GM15510 (cell line): ENCODE data around the gene SETD7.

Experiments
- POLR2A ChIP-seq: IDR thresholded peaks from 3 replicates; pipeline ENCODE4 v1.6.1; 2011; ENCODE audit warnings: borderline replicate concordance; ENCODE audit not compliant: insufficient read length; ENCODE audit errors: extremely low read depth

SETD7 gene

DNA sequence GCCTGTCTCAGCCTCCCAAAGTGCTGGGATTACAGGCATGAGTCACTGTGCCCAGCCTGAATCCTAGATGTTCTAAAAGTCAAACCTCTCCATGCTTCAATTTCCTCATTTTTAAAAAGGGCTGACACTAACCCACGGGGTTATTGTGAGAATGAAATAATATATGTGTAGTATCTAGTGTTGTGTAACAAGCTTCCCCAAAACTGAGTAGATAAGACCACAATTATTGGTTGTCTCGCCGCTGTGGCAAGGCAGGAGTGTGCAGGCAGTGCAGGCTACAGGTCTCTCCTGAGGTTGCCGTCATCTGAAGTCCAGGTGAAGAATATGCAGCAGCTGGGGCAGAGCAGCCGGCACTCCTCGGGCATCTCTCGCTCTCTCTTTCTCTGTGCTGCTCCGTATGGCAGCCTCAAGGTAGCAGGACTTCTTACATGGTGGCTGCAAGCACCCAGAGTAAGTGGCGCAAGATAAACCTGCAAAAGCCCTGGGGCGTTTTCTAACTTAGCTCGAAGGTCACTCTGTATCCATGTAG is 71.2 kb downstream of the SETD7 start:
- TF ChIP-seq POLR2A: no peak

GRCh38 chr4:139483000-139483399 is 73.0 kb downstream of the SETD7 start:
- TF ChIP-seq POLR2A: no peak

DNA sequence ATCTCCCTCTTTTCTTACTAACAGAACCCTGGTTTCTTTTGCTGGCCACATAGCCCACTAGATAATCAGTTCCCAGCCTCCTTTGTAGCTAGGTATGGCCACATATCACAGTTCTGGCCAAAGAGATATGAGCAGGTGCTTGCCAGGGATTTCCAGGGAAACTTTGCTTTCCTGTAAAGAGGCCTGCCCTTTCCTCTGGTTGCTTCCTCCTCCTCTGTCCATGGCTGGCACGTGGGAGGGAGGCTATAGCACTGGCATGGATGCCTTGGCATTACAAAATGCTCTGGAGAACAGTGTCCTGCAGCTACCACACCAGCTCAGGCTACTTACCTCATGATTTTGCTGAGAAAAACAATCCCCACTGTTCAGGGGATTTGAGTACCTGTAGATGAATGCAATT is 74.6 kb downstream of the SETD7 start:
- TF ChIP-seq POLR2A: no peak

DNA sequence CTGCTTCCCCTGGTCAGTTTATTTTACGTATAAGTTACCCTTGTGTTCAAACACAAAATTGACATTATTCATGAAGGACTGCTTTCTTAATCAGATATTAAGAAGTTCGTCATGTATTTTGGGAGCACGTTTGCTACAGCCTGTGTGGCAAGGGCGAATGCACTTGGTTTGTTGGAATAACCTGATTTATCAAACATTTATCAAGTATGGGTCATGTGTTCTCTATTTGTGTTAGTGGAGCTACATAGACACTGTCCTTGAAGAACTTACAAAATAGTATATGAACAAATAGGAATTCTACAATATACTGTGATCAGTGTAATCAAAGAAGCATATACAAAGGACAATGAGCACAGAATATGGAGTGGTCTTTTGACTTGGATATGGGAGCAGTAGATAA is 79.7 kb downstream of the SETD7 start:
- TF ChIP-seq POLR2A: no peak

DNA sequence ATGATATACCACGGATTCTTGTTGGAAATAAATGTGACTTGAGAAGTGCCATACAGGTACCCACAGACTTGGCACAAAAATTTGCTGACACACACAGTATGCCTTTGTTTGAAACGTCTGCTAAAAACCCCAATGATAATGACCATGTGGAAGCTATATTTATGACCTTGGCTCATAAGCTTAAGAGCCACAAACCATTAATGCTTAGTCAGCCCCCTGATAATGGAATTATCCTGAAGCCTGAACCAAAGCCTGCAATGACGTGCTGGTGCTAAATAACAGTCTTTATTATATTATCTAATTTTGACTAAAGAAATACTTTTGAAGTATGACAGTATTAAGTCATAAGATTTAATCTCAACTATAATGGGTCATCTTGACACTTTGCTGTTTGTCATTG is 83.2 kb downstream of the SETD7 start:
- TF ChIP-seq POLR2A: no peak

GRCh38 chr4:139470997-139471665 is 84.9 kb downstream of the SETD7 start:
- no peak for TF ChIP-seq POLR2A

DNA sequence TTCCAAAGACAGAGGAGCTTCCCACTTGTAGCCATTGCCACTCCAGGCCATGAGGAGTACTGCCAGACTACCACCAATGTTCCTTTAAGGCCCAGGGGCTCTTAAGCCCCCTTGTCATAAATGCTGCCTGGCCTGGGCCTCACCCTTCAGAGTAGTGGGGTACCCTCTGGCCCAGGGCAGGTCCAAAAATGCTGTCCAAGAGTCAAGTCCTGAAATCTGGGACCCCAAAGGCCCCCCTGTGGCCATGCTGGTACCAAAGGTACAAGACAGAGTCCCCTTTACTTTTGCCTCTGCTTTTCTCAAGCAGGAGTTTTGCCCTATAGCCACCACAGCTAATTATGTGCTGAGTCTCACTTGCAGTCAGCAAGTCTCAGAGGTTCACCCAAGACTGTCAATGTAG is 85.7 kb downstream of the SETD7 start:
- TF ChIP-seq POLR2A: no peak

- TF ChIP-seq POLR2A: no peak
These were observed 86.2 kb downstream of the SETD7 start for GRCh38 chr4:139469869-139470268.

GRCh38 chr4:139469216-139469615 is 86.8 kb downstream of the SETD7 start:
- TF ChIP-seq POLR2A: no peak

DNA sequence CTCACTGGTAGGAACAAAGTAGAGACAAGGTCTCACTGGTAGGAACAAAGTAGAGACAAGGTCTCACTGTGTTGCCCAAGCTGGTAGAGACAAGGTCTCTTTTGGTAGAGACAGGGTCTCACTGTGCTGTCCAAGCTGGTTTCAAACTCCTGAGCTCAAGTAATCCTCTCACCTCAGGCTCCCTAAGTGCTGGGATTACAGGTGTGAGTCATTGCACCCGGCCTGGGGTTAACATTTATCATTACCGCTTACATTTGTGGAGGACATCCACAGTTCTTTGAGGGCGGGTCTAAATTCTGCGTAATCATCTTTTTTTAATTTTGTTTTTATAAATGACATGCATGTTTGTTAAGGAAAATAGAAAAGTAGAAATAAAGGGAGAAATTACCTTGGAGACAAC is 90.1 kb downstream of the SETD7 start:
- TF ChIP-seq POLR2A: no peak

GRCh38 chr4:139461022-139461628 is 94.9 kb downstream of the SETD7 start:
- TF ChIP-seq POLR2A: no peak

DNA sequence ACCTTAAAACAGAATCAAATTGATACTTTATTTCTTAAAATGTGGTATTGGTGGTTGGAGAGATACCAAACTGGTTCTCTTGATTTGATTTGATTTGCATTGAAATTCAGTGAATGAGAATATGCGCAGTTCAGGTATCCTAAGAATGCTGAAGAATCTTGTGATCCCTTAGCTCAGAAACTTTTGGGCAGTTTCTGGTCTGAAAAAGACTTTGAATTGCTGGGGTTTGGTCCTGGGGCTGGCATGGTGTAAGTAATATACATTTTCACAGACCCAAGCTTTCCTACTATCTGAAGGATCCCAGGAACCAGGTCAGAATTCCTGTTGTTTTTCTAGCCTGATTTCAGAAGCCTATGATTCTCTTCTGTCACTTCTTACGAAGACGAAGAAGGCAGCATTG is 95.5 kb downstream of the SETD7 start:
- no peak for TF ChIP-seq POLR2A

- no peak for TF ChIP-seq POLR2A
These were observed 97.0 kb downstream of the SETD7 start for GRCh38 chr4:139458999-139459398.

DNA sequence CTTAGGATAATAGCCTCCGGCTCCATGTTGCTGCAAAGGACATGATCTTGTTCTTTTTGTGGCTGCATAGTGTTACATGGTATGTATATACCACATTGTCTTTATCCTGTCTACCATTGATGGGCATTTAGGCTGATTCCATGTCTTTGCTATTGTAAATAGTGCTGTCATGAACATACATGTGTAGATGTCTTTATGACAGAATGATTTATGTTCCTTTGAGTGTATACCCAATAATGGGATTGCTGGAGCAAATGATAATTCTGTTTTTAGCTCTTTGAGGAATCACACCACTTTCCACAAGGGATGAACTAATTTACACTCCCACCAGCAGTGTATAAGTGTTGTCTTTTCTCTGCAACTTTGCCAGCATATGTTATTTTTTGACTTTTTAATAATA is 97.5 kb downstream of the SETD7 start:
- TF ChIP-seq POLR2A: no peak

- no peak for TF ChIP-seq POLR2A
These were observed 98.7 kb downstream of the SETD7 start for GRCh38 chr4:139457318-139457717.

GRCh38 chr4:139455126-139455538 is 100.9 kb downstream of the SETD7 start:
- TF ChIP-seq POLR2A: no peak

DNA sequence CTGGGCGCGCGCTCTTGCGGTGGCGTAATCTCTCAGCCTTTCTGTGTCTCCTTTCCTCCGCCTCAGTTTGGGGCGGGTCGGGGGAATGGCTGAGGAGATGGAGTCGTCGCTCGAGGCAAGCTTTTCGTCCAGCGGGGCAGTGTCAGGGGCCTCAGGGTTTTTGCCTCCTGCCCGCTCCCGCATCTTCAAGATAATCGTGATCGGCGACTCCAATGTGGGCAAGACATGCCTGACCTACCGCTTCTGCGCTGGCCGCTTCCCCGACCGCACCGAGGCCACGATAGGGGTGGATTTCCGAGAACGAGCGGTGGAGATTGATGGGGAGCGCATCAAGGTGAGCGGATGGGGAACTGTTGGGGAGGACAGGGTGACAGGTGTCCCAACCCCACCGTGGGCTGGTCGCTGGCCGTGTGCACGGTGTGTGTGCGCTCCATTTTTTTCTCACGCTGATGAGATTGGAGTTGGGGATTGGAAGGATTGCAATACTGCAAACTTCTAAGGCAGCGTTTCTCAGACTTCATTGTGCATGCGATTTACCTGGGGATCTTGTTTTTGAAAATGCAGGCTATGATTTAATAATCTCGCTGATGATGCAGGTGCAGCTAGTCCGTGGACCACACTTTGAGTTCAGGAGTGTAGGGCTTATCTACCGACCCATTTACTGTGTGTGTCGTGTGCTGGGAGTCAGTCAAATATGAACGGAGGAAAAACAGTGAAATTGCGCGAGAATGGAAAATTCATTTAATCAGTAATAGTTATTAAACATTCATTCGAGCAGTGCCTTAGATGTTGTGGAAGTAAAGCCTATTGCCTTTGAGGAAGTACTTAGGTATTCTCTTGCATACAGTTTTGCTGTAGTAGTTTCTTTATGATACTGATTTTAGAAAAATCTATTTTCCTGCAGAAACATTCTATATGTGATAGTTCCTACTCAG is 101.6 kb downstream of the SETD7 start, which contains the start of gene RAB33B:
Gene RAB33B, plus strand, starts transcription at position 11 of the 935 bp plus-strand sequence. Its CDS starts 75 bp downstream, at position 86.
- TF ChIP-seq POLR2A: peak; percentile 41
